Stimulated activated CD8-positive, alpha-beta memory T cell treated with anti-CD3 and anti-CD28 coated beads, Interleukin-15, amount 100 ng/mL, for 48 hours (primary cell): ENCODE data around the gene SOX12.

Source experiments
- DNase-seq, 2 donors: peaks; one replicate each; pipeline ENCODE4 v3.0.0-alpha.2; 2020; ENCODE audit warnings: low read depth in 2 of 2

SOX12 gene

DNA sequence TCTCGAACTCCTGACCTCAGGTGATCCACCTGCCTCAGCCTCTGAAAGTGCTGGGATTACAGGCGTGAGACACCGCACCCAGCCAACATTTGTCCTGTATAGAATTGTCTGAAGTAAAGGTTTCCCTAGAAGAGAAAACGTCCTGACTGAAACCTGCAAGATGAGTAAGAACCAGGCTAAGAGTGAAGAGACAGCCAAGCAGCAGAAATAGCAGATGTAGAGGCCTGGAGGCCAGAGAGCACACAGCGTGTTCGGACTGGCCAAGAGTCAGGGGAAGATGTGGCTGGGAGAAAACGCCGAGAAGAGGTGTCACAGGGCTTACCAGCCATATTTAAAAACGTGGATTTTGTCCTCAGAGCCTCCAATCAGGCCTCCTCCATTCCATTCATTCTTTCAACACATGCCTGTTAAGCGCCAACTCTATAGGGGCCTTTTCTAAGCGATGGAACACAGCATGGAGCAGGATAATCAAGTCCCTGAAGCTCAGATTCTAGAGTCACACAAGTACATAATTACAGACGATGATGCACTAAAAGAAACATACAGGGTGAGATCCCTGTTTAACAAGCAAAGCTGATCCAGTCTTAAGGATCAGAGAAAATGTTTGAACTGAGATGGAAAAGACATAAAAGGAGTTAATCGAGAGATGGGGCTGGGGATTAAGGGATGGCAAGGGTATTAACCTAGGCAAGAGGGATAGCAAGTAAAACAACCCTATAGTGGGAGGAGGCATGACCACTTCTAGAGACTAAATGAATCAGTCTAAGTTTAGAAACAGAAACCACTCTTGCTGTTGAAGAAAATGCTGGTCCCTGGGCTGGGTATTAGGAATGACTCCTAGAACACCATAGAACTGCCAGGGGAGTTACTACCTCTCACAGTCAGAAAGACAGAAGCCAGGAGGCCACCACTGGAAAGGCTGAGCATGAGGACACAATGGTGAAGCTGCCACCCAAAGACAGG lies 23.2 kb upstream of the SOX12 start:
- DNase-seq, result no peak

GRCh38 chr20:305745-306144 lies 19.6 kb upstream of the SOX12 start:
- no peak for DNase-seq

DNA sequence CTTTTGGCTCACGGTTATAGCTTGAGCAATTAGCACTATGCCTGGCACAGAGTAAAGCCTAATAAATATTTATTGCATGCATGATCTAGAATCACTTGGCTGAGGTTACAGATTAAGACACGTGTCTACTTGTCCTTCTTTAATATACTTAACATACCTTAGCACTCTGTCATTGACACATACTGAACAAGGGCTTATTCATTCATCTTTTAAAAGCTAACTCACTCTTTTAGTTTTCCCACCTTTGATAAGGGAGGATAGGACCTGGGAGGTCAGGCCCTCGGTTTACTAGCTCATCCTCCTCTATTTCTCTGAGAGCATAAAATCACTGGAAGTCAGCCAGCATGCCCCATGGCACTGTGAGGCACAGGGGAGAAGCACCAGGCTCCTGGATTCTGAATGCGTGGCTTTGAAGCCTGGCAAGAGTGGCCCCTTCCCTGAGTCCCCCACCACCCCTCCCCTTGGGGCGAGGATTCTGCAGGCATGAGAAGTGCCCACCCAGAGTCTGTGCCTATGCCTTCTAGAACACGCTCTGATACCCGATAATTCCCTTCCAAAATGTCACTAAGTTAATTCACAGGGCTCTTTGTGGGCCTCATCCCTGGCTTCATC lies 16.8 kb upstream of the SOX12 start:
- no peak for DNase-seq

GRCh38 chr20:309306-309840 lies 16.0 kb upstream of the SOX12 start:
- DNase-seq, result no peak

DNA sequence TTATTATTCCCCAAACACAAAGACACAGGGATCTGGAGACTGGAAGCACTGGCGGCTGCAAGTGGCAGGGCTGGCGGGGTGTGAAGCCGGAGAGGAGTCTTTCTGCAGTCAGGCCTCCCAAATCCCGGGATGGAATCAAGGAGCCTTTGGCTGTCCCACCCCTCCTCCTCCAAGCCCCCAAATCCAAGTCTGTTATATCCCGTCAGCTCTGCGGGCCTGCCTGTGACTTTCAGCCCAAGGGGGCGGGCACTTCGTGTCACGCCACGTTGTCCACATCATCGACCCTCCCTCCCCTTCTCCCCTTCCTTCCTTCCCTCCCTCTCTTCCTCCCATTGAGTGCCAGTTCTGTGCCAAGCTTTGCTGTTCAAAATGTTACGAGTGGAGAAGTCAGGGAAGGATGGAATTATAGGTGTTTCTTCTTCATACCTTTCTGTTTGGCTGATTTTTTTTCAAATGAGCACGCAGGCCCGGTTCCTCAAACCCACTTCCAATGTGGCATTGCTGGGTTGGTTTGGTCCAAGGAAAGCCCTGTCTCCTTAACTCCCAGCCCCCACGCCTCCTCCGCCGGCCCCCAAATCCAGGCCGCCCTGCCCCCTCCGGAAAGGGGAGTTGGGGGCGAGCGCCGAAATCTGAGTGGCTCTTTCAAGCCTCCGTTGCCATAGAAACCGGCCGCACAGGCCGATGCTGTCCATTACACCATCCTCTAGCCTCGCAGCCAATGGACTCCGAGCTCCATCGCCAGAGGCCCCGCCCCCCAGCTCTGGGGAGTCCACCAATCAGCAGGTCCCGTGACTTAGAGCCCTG lies 15.3 kb upstream of the SOX12 start:
- peak; percentile 76 to 86 for DNase-seq

DNA sequence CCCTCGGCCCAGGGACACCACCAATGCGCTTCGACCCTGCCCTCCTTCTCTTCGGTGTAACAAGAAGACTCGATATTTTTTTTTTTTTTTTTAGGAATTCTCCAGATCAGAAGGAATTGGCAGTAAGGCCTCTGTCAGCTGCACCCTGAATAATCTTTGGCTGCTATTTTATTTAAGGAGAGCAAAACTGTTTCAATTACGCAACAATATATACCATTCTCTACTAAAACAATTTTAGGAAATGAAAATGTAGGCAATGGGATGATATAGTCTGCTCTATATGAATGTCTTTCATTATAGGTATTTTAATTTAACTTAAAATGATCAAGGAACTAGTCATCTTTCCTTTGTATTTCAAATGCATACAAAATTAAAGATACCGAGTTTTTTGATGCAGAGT lies 14.7 kb upstream of the SOX12 start:
- no peak for DNase-seq

DNA sequence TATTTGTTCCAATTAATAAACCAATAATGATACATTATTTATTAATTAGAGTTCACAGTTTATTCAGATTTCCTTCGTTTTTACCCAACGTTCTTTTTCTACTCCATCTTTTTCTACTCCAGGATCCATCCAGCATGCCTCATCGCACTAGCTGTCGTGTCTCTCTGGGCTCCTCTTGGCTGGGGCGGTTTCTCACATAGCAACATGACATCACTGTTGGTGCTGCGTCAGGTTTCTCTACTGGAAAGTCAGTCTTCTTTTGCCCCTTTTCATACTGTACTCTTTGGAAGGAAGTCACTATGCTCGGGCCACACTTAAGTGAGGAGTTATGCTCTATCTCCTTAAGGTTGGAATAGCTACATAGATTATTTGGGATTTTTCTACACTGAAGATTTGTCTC lies 13.7 kb upstream of the SOX12 start:
- DNase-seq, result no peak

DNA sequence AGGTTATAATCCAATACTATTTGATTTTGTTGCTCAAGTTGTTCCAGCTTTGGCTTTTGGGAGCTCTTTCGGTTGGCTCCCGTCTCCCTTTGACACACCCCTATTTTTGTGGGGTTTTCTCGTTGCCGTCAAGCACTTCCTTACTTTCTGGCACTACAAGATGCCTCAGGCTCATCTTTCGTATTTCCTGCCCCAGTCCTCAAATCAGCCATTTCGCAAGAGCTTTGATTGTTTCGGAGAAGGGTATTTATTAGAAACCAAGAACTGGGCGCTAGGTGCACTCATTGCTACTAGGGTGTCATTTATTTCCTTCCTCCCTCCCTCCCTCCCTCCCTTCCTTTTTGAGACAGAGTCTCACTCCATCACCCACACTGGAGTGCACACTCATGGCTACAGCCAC lies 13.3 kb upstream of the SOX12 start:
- DNase-seq, result no peak

DNA sequence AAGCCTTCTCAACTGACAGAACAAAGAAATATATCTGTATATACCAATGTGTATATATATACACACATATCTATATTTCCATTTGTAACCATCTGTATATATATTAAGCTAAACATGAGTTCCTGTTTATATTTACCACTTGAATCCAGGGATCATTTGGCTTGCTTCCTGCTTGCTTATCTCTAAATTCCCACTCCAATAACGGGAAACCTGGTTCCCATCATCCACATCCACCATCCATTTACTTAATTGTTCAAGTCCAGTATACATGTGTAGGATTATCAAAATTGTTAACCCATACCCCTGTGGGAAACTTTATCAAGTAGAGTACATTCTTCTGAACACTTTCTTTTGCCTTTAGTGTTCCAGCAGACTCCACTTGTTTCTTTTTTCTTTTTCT lies 12.5 kb upstream of the SOX12 start:
- DNase-seq, result no peak

- no peak for DNase-seq
Observed at GRCh38 chr20:313402-313801, 11.9 kb upstream of the SOX12 start.

- DNase-seq, result no peak
Observed at GRCh38 chr20:313948-314347, 11.4 kb upstream of the SOX12 start.

DNA sequence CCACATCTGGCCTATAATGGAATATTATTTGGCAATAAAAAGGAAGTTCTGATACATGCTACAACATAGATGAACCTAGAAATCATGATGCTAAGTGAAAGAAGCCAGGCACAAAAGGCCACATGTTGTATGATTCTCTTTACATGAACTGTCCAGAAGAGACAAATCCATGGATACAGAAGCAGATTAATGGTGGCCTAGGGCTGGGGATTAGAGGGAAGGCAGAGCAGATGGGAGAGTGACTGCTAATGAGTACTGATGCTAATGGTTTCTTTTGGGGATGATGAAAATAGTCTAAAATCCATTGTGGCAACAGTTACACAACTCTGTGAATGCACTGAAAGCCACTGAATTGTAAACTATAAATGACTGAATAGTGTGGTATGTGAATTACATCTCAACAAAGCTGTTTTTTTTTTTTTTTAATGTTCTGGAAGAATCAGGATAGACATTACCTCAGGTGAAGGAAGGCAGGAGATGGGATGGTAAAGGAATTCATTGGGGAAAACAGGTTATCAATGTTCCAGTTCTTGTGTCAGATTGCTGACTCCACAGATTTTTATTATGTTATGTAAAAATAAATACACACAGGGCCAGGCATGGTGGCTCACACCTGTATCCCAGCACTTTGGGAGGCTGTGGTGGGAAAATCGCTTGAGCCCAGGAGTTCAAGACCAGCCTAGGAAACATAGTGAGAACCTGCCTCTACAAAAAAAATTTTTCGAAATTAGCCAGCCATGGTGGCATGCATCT lies 8.9 kb upstream of the SOX12 start:
- DNase-seq, result no peak

DNA sequence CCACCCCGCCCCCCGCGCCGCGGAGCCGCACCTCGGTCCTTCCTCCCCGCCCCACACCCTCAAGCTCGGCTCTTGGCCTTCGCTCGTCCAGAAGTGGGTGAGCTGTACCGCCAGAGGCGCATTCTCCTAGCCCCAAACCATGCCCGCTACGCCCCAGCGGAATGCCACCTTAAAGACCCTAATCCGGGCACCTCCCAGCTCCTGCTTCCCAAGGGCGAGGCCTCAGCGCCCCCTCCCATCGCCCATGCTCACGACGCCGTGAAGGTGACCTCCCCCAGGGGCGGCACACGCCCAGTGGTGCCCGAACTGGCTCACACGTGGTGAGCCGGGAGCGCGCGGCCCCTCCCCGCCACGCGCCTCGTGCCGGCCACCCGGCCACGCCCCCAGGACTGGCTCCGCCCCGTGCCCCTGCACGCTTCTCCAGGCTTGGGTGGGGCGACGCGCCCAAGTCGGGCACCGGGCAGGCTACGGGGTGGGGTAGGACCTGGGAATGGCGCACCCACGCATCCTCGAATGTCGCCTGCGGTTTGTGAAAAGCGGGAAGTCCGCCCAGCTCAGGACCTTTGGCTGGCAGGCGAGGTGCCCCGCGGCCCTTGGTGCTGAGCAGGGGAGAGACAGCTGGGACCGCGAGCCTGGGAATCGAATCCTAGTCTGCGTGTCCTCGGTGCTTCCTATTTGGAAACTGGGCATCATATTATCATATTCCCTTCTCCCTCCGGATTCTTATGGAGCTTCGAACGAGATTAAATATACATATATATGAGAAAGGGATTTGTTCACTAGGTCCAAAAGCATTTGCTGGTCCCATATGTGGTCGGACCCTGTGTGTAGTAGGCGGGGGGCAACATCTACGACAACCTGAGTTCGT lies 941 bp upstream of the SOX12 start:
- peak; percentile 86 to 87 for DNase-seq

GRCh38 chr20:325889-326644 lies 715 bp downstream of the SOX12 start:
- DNase-seq, result peak in 1 of 2 donors; percentile 38

DNA sequence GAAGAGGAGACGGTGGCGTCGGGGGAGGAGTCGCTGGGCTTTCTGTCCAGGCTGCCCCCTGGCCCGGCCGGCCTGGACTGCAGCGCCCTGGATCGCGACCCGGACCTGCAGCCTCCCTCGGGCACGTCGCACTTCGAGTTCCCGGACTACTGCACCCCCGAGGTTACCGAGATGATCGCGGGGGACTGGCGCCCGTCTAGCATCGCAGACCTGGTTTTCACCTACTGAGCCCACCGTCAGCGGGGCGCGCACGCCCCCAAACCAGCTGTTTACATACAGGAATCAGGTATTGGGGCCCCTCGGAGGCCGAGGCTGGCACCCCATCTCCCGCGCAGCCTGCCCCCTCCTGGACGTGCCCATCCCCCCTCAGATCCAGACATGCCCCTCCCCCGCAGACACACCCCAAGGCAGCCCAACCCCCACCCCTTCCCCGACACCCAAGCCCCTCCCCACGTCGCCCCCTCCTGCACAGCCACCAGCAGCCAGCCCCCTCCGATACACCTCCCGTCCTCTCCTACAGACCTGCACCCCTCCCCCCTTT lies 1.4 kb downstream of the SOX12 start:
- no peak for DNase-seq

- peak; percentile 64 to 80 for DNase-seq
Observed at GRCh38 chr20:327186-328026, 2.1 kb downstream of the SOX12 start.

DNA sequence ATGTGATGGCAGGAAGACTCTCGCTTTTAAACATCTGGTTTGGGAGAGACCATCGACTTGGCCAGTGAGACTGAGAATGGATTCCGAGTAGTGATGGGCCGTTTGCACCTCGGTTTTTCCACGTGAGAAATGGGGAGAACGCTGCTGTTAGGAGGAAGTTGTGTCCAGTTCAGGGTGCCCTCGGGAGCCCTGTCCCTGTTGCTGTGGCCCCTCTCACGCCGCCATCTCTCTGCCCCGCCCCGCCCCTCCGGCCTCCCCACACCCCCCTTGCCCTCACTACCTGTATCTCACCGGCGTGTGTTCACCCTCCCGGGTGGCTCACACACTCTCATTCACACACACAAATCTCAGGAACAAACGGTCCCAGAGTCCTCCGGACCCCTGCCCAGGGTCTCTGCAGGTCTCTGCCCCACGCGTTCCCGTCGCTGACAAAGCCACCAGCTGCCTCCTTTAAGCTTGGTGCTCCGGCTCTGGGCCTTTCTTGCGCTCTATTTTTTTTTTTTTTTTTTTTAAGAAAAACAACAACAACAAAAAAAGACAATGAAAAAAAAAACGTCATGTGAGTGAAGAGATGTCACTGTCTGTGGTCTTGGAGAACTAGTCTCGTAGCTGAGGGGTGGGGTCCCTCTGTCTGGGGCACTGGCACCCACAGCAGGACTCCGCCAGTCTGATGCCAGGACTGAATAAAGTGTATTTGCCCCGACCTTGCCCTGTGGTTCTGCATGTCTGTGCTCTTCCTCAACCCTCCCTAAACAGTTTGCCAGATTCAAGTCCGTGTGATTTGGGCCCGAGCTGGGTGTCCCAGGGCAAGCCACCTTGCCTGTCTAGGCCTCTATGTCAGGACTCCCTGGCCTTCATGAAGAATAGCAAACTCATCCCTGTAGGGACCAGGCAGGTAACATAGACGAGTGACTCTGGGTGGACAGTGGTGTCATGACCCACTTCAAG lies 2.9 kb downstream of the SOX12 start:
- DNase-seq, result no peak
